RWPE1 (cell line): ENCODE results near the gene STK17A.

Experiments used
- CTCF ChIA-PET: fragments of 350-600 bp; sonication (Branson Sonifier 250); formaldehyde crosslinking; extraction: SDS; loops from one replicate; lab custom pipeline; 2021; lab: Yijun Ruan, JAX
- POLR2A ChIA-PET: fragments of 400-600 bp; formaldehyde crosslinking; extraction: SDS; loops from one replicate; lab custom pipeline; 2020; ENCODE audit warnings: antibody characterized with exemption; ENCODE audit not compliant: low non-redundant PET; lab: Yijun Ruan, JAX
- DNase-seq: peaks from one replicate; pipeline ENCODE4 v3.0.0; 2012; ENCODE audit warnings: low spot score
- H3K27ac ChIP-seq: fragments of 450-650 bp; 2 replicates; pipeline ENCODE4 v1.5.1; 2017
- CTCF ChIP-seq: fragments of 450-650 bp; conservative IDR thresholded peaks from 2 replicates; pipeline ENCODE4 v1.5.1; 2017; ENCODE audit warnings: low read depth, mild to moderate bottlenecking

The STK17A gene

GRCh38 chr7:43604251-43604650 is 21.3 kb downstream of the STK17A start:
- ChIA-PET CTCF (interaction anchor here (0.6 kb wide), 1 partner anchor 37 kb away, joined by 3 read pairs; no protein-coding TSS in a partner anchor), POLR2A (no interaction called here)
- no peak for DNase-seq
- H3K27ac ChIP-seq: no peak overlapping the region
- no peak for TF ChIP-seq CTCF

GRCh38 chr7:43609097-43609496 is 26.2 kb downstream of the STK17A start:
- CTCF ChIA-PET: no interaction called here
- no peak for TF ChIP-seq CTCF
- no peak overlapping the region for H3K27ac ChIP-seq
- POLR2A ChIA-PET: no interaction called here
- DNase-seq: no peak

- H3K27ac ChIP-seq: no peak overlapping the region
- ChIA-PET POLR2A (no interaction called here), CTCF (interaction anchor here (1.1 kb wide), 1 partner anchor 30 kb away, joined by 4 read pairs; the partner anchor contains the start of gene STK17A)
- no peak for DNase-seq
- TF ChIP-seq CTCF: no peak
Measured at GRCh38 chr7:43612128-43612527, 29.2 kb downstream of the STK17A start.

GRCh38 chr7:43612599-43613589 is 30.0 kb downstream of the STK17A start:
- H3K27ac ChIP-seq: 0 out of 2 replicates have a peak overlapping the region, but pooled peaks have one; percentile 28
- POLR2A ChIA-PET: no interaction called here
- no peak for DNase-seq
- CTCF ChIA-PET: interaction anchor here (1.1 kb wide), 1 partner anchor 30 kb away, joined by 4 read pairs; the partner anchor contains the start of gene STK17A
- no peak for TF ChIP-seq CTCF

- TF ChIP-seq CTCF: no peak
- ChIA-PET POLR2A (no interaction called here), CTCF (interaction anchor here (0.6 to 0.7 kb wide), 2 partner anchors 20 to 224 kb away, joined by 3 read pairs; no protein-coding TSS in a partner anchor)
- DNase-seq: no peak
- no peak overlapping the region for H3K27ac ChIP-seq
Measured at GRCh38 chr7:43615558-43616145, 32.7 kb downstream of the STK17A start.

GRCh38 chr7:43616977-43617376 is 34.1 kb downstream of the STK17A start:
- TF ChIP-seq CTCF: no peak
- no peak overlapping the region for H3K27ac ChIP-seq
- CTCF ChIA-PET: no interaction called here
- POLR2A ChIA-PET: no interaction called here
- no peak for DNase-seq
